Measurements from ENCODE around the gene CCDC197.

Gene CCDC197

GRCh38 chr14:94045101-94045500 lies 48.0 kb downstream of the CCDC197 start:
- no peak for DNase-seq

GRCh38 chr14:94045563-94046345 lies 48.7 kb downstream of the CCDC197 start:
- no peak for DNase-seq

GRCh38 chr14:94046696-94047250 lies 49.7 kb downstream of the CCDC197 start:
- DNase-seq = no peak

GRCh38 chr14:94047581-94047980 lies 50.5 kb downstream of the CCDC197 start:
- DNase-seq = no peak

GRCh38 chr14:94048691-94049624 lies 51.9 kb downstream of the CCDC197 start:
- DNase-seq = no peak

- DNase-seq = no peak
Observed at GRCh38 chr14:94049625-94050023, 52.5 kb downstream of the CCDC197 start.

GRCh38 chr14:94050231-94050880 lies 53.3 kb downstream of the CCDC197 start:
- no peak for DNase-seq

- DNase-seq = no peak
Observed at GRCh38 chr14:94051115-94051514, 54.0 kb downstream of the CCDC197 start.

GRCh38 chr14:94051779-94052178 lies 54.7 kb downstream of the CCDC197 start:
- no peak for DNase-seq

GRCh38 chr14:94052199-94052598 lies 55.1 kb downstream of the CCDC197 start:
- no peak for DNase-seq

GRCh38 chr14:94052662-94053061 lies 55.6 kb downstream of the CCDC197 start:
- no peak for DNase-seq

GRCh38 chr14:94054401-94054800 lies 57.3 kb downstream of the CCDC197 start:
- DNase-seq = no peak

GRCh38 chr14:94054936-94055335 lies 57.8 kb downstream of the CCDC197 start:
- DNase-seq = no peak

GRCh38 chr14:94056579-94057308 lies 59.6 kb downstream of the CCDC197 start:
- DNase-seq = no peak

GRCh38 chr14:94058128-94058673 lies 61.1 kb downstream of the CCDC197 start:
- DNase-seq = no peak
